ENCODE results near the gene POP4.

DNA sequence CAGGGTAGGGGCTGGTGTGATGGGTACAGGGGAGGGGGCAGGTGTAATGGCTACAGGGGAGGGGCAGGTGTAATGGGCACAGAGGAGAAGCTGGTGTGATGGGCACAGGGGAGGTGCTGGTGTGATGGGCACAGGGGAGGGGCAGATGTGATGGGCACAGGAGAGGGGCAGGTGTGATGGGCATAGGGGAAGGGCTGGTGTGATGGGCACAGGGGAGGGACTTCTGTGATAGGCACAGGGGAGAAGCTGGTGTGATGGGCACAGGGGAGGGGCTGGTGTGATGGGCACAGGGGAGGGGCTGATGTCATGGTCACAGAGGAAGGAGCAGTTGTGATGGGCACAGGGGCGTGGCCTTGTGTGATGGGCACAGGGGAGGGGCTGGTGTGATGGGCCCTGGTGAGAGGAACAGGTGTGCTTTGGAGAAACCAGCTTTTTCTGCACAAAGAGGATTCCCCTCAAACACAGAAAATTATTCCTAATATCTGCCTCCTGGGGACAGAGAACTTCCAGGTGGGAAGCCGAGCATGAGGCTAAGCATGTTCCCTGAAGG lies 38.6 kb upstream of the POP4 start:
- TF ChIP-seq, protein P1, sequence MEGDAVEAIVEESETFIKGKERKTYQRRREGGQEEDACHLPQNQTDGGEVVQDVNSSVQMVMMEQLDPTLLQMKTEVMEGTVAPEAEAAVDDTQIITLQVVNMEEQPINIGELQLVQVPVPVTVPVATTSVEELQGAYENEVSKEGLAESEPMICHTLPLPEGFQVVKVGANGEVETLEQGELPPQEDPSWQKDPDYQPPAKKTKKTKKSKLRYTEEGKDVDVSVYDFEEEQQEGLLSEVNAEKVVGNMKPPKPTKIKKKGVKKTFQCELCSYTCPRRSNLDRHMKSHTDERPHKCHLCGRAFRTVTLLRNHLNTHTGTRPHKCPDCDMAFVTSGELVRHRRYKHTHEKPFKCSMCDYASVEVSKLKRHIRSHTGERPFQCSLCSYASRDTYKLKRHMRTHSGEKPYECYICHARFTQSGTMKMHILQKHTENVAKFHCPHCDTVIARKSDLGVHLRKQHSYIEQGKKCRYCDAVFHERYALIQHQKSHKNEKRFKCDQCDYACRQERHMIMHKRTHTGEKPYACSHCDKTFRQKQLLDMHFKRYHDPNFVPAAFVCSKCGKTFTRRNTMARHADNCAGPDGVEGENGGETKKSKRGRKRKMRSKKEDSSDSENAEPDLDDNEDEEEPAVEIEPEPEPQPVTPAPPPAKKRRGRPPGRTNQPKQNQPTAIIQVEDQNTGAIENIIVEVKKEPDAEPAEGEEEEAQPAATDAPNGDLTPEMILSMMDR (conservative IDR thresholded peaks at IDR 0.05) = no peak
- no peak for TF ChIP-seq ZFX (IDR thresholded peaks at IDR 0.05)
